HUES64 (cell line): ENCODE results near the gene RELN.

Experiments used
- H3K27ac ChIP-seq: 2 replicates; pipeline ENCODE4 v1.7.0; 2013; ENCODE audit warnings: low read depth, low read length, inconsistent platforms
- H3K27me3 ChIP-seq: 2 replicates; pipeline ENCODE4 v1.6.1; 2013; ENCODE audit warnings: mild to moderate bottlenecking, low read length; ENCODE audit not compliant: insufficient read depth
- H3K36me3 ChIP-seq: 2 replicates; pipeline ENCODE4 v1.6.1; 2013; ENCODE audit warnings: mild to moderate bottlenecking, low read length; ENCODE audit not compliant: insufficient read depth
- H3K4me1 ChIP-seq: 2 replicates; pipeline ENCODE4 v1.6.1; 2013; ENCODE audit warnings: mild to moderate bottlenecking, low read length, moderate library complexity; ENCODE audit not compliant: insufficient read depth
- H3K4me3 ChIP-seq: 2 replicates; pipeline ENCODE4 v1.5.1; 2013; ENCODE audit warnings: mild to moderate bottlenecking, low read length, moderate library complexity
- H3K9ac ChIP-seq: 2 replicates; pipeline ENCODE4 v1.6.1; 2013; ENCODE audit warnings: mild to moderate bottlenecking, low read depth, low read length
- H3K9me3 ChIP-seq: 2 replicates; pipeline ENCODE4 v1.6.1; 2013; ENCODE audit warnings: low read depth, low read length; ENCODE audit not compliant: insufficient read depth
- WGBS: fragments of 150-250, 120-280 bp; methylation state at CpG from one replicate; pipeline ENCODE4 v1.1.7; 2013; ENCODE audit warnings: missing lambda C conversion rate; 5-methylcytosine and 5-hydroxymethylcytosine counted together

Gene RELN

DNA sequence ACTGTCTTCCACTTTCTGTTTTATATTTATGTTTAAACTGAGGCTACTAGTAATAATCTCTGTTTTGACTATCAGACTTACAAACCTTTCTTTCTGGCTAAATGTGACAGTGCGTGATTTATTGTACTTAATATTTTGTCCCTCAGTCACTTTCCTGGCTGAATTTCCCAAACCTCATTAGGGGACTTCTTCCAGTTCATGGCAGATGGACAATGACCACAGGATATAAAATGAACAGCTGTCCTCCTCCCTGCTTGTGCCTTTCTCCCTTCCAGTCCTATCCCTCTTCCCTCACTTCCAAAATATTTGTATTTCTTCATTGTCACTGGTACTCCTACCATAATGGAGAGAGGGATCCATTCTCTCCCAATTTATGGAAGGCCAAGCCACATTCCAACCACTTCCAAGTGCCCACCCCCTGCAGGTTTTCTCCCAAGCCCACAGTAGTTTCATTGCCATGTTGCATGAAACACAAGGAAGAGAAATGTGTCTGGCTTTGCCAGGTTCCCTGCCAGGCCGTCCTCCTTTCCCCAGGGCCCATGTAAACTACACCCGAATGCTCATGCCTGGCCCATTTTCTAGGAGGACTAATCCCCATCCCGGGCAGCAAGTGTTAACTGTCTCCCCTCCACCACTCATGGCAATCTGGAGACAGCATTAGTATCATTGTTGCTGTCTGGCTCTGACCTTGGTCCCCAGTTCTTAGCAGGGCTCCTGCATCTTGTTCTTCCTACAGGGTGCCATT is 273.9 kb downstream of the RELN start:
- Histone ChIP-seq H3K9ac (no peak overlapping the region), H3K9me3 (no peaks in the 10 kb centered on the region), H3K4me3 (no peak overlapping the region), H3K27me3 (no peaks in the 10 kb centered on the region), H3K4me1 (no peaks in the 10 kb centered on the region), H3K36me3 (no peaks in the 10 kb centered on the region), H3K27ac (no peak overlapping the region)
- 94% methylated on average over 4 of the region's 4 CpGs for WGBS

GRCh38 chr7:103714376-103714927 is 275.0 kb downstream of the RELN start:
- 91% methylated on average over 9 of the region's 9 CpGs for WGBS
- Histone ChIP-seq H3K36me3 (no peaks in the 10 kb centered on the region), H3K9ac (no peak overlapping the region), H3K27ac (no peak overlapping the region), H3K27me3 (no peaks in the 10 kb centered on the region), H3K4me3 (no peak overlapping the region), H3K4me1 (no peaks in the 10 kb centered on the region), H3K9me3 (no peaks in the 10 kb centered on the region)

- no peak overlapping the region for H3K27ac ChIP-seq
- H3K36me3 ChIP-seq = no peaks in the 10 kb centered on the region
- no peak overlapping the region for H3K9ac ChIP-seq
- H3K4me1 ChIP-seq = no peaks in the 10 kb centered on the region
- H3K9me3 ChIP-seq = no peaks in the 10 kb centered on the region
- H3K27me3 ChIP-seq = no peaks in the 10 kb centered on the region
- 77% methylated on average over 4 of the region's 4 CpGs for WGBS
- H3K4me3 ChIP-seq = no peak overlapping the region
Measured at GRCh38 chr7:103712991-103713778, 276.3 kb downstream of the RELN start.

DNA sequence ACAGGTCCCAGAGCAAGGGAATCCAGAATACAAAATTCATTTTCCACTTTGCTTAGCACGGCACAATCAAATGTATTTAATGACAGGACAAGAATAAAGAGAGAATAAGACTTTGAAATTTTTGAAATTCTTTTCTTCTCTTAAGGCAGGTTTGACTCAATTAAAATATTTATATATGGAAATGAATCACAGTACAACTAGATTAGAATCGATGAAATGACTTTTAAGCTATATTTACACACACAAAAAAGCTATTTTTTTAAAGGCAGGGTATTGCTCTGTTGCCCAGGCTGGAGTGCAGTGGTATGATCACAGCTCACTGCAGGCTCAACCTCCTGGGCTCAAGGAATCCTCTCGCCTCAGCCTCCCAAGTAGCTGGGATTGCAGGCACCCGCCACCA is 278.0 kb downstream of the RELN start:
- Histone ChIP-seq H3K9me3 (no peaks in the 10 kb centered on the region), H3K9ac (no peak overlapping the region), H3K36me3 (no peaks in the 10 kb centered on the region), H3K4me1 (no peaks in the 10 kb centered on the region), H3K27ac (no peak overlapping the region), H3K4me3 (no peak overlapping the region), H3K27me3 (no peaks in the 10 kb centered on the region)
- 65% methylated on average over 2 of the region's 4 CpGs for WGBS

- Histone ChIP-seq H3K9me3 (no peaks in the 10 kb centered on the region), H3K9ac (no peak overlapping the region), H3K27me3 (no peaks in the 10 kb centered on the region), H3K36me3 (no peaks in the 10 kb centered on the region), H3K4me1 (no peaks in the 10 kb centered on the region), H3K27ac (no peak overlapping the region), H3K4me3 (no peak overlapping the region)
- 77% methylated on average over 1 of the region's 2 CpGs for WGBS
Measured at GRCh38 chr7:103710247-103710646, 279.2 kb downstream of the RELN start.

GRCh38 chr7:103706805-103707204 is 282.7 kb downstream of the RELN start:
- H3K27ac ChIP-seq = no peak overlapping the region
- no peak overlapping the region for H3K9ac ChIP-seq
- WGBS = 78% methylated on average over 1 of the region's 1 CpG
- no peaks in the 10 kb centered on the region for H3K36me3 ChIP-seq
- no peaks in the 10 kb centered on the region for H3K4me1 ChIP-seq
- H3K9me3 ChIP-seq = no peaks in the 10 kb centered on the region
- no peak overlapping the region for H3K4me3 ChIP-seq
- no peaks in the 10 kb centered on the region for H3K27me3 ChIP-seq

GRCh38 chr7:103705542-103705941 is 283.9 kb downstream of the RELN start:
- no peak overlapping the region for H3K4me3 ChIP-seq
- WGBS = 90% methylated on average over 3 of the region's 3 CpGs
- H3K9ac ChIP-seq = no peak overlapping the region
- H3K9me3 ChIP-seq = no peaks in the 10 kb centered on the region
- no peaks in the 10 kb centered on the region for H3K36me3 ChIP-seq
- H3K27ac ChIP-seq = no peak overlapping the region
- no peaks in the 10 kb centered on the region for H3K4me1 ChIP-seq
- H3K27me3 ChIP-seq = no peaks in the 10 kb centered on the region

- 100% methylated on average over 1 of the region's 1 CpG for WGBS
- Histone ChIP-seq H3K4me3 (no peak overlapping the region), H3K27ac (no peak overlapping the region), H3K27me3 (no peaks in the 10 kb centered on the region), H3K4me1 (no peaks in the 10 kb centered on the region), H3K9me3 (no peaks in the 10 kb centered on the region), H3K36me3 (no peaks in the 10 kb centered on the region), H3K9ac (no peak overlapping the region)
Measured at GRCh38 chr7:103704701-103705100, 284.8 kb downstream of the RELN start.

- H3K4me3 ChIP-seq = no peak overlapping the region
- no peaks in the 10 kb centered on the region for H3K27me3 ChIP-seq
- no peaks in the 10 kb centered on the region for H3K9me3 ChIP-seq
- 86% methylated on average over 2 of the region's 3 CpGs for WGBS
- no peaks in the 10 kb centered on the region for H3K4me1 ChIP-seq
- no peak overlapping the region for H3K27ac ChIP-seq
- H3K9ac ChIP-seq = no peak overlapping the region
- no peaks in the 10 kb centered on the region for H3K36me3 ChIP-seq
Measured at GRCh38 chr7:103702982-103703381, 286.5 kb downstream of the RELN start.

GRCh38 chr7:103702454-103702853 is 287.0 kb downstream of the RELN start:
- Histone ChIP-seq H3K36me3 (no peaks in the 10 kb centered on the region), H3K9me3 (no peaks in the 10 kb centered on the region), H3K27ac (no peak overlapping the region), H3K9ac (no peak overlapping the region), H3K4me3 (no peak overlapping the region), H3K4me1 (no peaks in the 10 kb centered on the region), H3K27me3 (no peaks in the 10 kb centered on the region)
- 56% methylated on average over 3 of the region's 3 CpGs for WGBS

DNA sequence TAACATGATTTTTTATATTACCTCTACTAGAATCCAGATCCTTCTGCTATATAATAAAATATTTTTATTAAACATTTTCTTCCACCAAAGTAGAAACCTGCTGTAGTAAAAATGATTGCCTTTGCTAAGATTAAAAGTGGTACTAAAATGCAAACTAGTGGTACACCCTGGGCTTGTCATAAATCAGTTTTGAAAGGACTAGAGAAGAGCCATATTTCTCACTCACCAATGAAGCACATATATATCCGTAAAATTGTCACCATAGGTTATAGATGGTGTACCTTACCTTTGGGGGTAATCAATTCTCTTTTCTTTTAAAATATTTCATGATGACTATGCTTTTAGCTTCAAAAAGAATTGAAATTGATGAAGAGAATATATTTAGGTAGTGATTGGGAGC is 290.4 kb downstream of the RELN start:
- H3K9me3 ChIP-seq = no peaks in the 10 kb centered on the region
- no peaks in the 10 kb centered on the region for H3K27me3 ChIP-seq
- no peak overlapping the region for H3K27ac ChIP-seq
- H3K9ac ChIP-seq = no peak overlapping the region
- no peak overlapping the region for H3K4me3 ChIP-seq
- no CpG with 5 or more reads among the region's 1 CpG for WGBS
- H3K36me3 ChIP-seq = no peaks in the 10 kb centered on the region
- H3K4me1 ChIP-seq = no peaks in the 10 kb centered on the region
